ENCODE results near the gene DHDH. TPM values are rescaled to one million over a fixed set of nuclear protein-coding genes. Genes with fewer than 3 reads are reported as not detected.

DHDH gene
- total and polyA plus RNA-seq, 2 of the 13 experiments (the other 11 are each of a cell fraction or from before 2014, with no cell fraction given): 0.13 to 0.91 TPM

DNA sequence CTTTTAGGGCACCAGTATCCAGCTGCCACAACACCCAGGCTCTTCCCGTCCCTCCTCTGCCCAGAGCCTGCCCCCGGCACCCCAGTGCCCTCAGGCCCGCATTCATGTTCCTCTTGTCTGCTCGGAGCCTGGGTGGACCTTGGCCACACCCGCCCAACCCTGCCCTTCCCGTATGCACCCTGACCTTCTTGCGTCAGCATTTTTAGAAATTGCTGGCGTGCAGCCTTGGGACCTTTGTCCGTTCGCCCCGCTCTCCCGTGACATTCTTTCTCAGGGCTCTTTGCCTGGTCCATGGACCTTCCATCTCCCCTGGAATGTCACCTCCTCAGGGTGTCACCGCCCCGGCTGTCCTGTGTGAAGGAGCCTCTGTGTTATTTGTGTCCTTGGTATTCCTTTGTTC lies 25.8 kb upstream of the DHDH start (continued):
- no peak for TF ChIP-seq AGO2 (optimal IDR thresholded peaks at IDR 0.05; ENCODE audit: low read depth, low read length)
- no peak for TF ChIP-seq ZBTB8A (CRISPR knock-in tag; IDR thresholded peaks at IDR 0.05; ENCODE audit: borderline replicate concordance, low read depth)
- no peak for TF ChIP-seq TP53 (CRISPR knock-in tag; conservative IDR thresholded peaks at IDR 0.05)
- TF ChIP-seq ZNF775 (CRISPR knock-in tag; IDR thresholded peaks at IDR 0.05; ENCODE audit: borderline replicate concordance): no peak
- TF ChIP-seq ZNF598 (CRISPR knock-in tag; IDR thresholded peaks at IDR 0.05; ENCODE audit: borderline replicate concordance): no peak
- TF ChIP-seq JDP2 (CRISPR knock-in tag; IDR thresholded peaks at IDR 0.05; ENCODE audit: borderline replicate concordance): no peak
- TF ChIP-seq KDM1A (CRISPR knock-in tag; IDR thresholded peaks at IDR 0.05): 0 out of 2 replicates have a peak, but pooled peaks have one; percentile 23
- TF ChIP-seq, protein P1, sequence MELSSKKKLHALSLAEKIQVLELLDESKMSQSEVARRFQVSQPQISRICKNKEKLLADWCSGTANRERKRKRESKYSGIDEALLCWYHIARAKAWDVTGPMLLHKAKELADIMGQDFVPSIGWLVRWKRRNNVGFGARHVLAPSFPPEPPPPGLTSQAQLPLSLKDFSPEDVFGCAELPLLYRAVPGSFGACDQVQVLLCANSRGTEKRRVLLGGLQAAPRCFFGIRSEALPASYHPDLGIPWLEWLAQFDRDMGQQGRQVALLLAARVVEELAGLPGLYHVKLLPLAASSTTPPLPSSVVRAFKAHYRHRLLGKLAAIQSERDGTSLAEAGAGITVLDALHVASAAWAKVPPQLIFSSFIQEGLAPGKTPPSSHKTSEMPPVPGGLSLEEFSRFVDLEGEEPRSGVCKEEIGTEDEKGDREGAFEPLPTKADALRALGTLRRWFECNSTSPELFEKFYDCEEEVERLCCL (CRISPR knock-in tag; IDR thresholded peaks at IDR 0.05; ENCODE audit: borderline replicate concordance): no peak
- TF ChIP-seq ARNTL (CRISPR knock-in tag; IDR thresholded peaks at IDR 0.05): no peak
- no peak for TF ChIP-seq STAT6 (CRISPR knock-in tag; IDR thresholded peaks at IDR 0.05; ENCODE audit: borderline replicate concordance)
- TF ChIP-seq ZNF879 (CRISPR knock-in tag; IDR thresholded peaks at IDR 0.05): no peak
- TF ChIP-seq, protein P2, sequence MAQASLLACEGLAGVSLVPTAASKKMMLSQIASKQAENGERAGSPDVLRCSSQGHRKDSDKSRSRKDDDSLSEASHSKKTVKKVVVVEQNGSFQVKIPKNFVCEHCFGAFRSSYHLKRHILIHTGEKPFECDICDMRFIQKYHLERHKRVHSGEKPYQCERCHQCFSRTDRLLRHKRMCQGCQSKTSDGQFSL (CRISPR knock-in tag; IDR thresholded peaks at IDR 0.05): no peak
- TF ChIP-seq, protein P3, sequence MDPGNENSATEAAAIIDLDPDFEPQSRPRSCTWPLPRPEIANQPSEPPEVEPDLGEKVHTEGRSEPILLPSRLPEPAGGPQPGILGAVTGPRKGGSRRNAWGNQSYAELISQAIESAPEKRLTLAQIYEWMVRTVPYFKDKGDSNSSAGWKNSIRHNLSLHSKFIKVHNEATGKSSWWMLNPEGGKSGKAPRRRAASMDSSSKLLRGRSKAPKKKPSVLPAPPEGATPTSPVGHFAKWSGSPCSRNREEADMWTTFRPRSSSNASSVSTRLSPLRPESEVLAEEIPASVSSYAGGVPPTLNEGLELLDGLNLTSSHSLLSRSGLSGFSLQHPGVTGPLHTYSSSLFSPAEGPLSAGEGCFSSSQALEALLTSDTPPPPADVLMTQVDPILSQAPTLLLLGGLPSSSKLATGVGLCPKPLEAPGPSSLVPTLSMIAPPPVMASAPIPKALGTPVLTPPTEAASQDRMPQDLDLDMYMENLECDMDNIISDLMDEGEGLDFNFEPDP (CRISPR knock-in tag; conservative IDR thresholded peaks at IDR 0.05): no peak
- no peak for TF ChIP-seq ZSCAN9 (CRISPR knock-in tag; IDR thresholded peaks at IDR 0.05; ENCODE audit: borderline replicate concordance)
- TF ChIP-seq SMAD9 (CRISPR knock-in tag; IDR thresholded peaks at IDR 0.05): no peak
- peak; percentile 77 for TF ChIP-seq TFE3 (CRISPR knock-in tag; IDR thresholded peaks at IDR 0.05)
- TF ChIP-seq NFYC (CRISPR knock-in tag; IDR thresholded peaks at IDR 0.05): no peak
- peak; percentile 59; the same call in 1 of the 2 replicates for TF ChIP-seq ZNF772 (CRISPR knock-in tag; IDR thresholded peaks at IDR 0.05)
- no peak for TF ChIP-seq CERS6 (CRISPR knock-in tag; IDR thresholded peaks at IDR 0.05)
- TF ChIP-seq ZNF784 (CRISPR knock-in tag; IDR thresholded peaks at IDR 0.05; ENCODE audit: borderline replicate concordance): no peak
- TF ChIP-seq PHF21A (CRISPR knock-in tag; IDR thresholded peaks at IDR 0.05): peak; percentile 76; the same call in 1 of the 2 replicates
- TF ChIP-seq ZFY (CRISPR knock-in tag; IDR thresholded peaks at IDR 0.05): 0 out of 2 replicates have a peak, but pooled peaks have one; percentile 20
